ENCODE data around the gene DCAF4.

The DCAF4 gene

DNA sequence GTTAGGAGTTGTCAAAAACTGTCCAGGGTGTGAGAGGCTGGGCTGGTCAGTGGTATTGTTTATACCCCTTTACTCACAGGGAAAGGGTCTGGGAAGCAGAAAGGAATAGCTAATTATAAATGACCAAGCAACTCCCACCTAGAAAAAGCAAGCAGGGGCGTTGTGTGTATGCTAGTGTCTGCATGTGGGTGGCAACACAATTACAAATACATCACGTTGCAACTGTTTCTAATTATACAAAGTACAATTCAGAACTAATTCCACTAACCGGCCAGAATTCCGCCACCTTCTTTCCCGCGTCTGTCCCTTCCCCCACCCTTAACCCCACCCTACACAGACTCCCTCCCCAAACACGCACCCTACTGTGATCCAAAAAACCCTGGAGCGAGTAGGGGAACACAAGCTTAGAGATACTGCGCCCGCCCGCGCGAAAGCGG is 34.6 kb upstream of the DCAF4 start:
- TF ChIP-seq, protein P1, sequence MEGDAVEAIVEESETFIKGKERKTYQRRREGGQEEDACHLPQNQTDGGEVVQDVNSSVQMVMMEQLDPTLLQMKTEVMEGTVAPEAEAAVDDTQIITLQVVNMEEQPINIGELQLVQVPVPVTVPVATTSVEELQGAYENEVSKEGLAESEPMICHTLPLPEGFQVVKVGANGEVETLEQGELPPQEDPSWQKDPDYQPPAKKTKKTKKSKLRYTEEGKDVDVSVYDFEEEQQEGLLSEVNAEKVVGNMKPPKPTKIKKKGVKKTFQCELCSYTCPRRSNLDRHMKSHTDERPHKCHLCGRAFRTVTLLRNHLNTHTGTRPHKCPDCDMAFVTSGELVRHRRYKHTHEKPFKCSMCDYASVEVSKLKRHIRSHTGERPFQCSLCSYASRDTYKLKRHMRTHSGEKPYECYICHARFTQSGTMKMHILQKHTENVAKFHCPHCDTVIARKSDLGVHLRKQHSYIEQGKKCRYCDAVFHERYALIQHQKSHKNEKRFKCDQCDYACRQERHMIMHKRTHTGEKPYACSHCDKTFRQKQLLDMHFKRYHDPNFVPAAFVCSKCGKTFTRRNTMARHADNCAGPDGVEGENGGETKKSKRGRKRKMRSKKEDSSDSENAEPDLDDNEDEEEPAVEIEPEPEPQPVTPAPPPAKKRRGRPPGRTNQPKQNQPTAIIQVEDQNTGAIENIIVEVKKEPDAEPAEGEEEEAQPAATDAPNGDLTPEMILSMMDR (IDR thresholded peaks at IDR 0.05), result no peak

GRCh38 chr14:72892103-72892878 is 34.0 kb upstream of the DCAF4 start:
- TF ChIP-seq, protein P1 (IDR thresholded peaks at IDR 0.05), result no peak

DNA sequence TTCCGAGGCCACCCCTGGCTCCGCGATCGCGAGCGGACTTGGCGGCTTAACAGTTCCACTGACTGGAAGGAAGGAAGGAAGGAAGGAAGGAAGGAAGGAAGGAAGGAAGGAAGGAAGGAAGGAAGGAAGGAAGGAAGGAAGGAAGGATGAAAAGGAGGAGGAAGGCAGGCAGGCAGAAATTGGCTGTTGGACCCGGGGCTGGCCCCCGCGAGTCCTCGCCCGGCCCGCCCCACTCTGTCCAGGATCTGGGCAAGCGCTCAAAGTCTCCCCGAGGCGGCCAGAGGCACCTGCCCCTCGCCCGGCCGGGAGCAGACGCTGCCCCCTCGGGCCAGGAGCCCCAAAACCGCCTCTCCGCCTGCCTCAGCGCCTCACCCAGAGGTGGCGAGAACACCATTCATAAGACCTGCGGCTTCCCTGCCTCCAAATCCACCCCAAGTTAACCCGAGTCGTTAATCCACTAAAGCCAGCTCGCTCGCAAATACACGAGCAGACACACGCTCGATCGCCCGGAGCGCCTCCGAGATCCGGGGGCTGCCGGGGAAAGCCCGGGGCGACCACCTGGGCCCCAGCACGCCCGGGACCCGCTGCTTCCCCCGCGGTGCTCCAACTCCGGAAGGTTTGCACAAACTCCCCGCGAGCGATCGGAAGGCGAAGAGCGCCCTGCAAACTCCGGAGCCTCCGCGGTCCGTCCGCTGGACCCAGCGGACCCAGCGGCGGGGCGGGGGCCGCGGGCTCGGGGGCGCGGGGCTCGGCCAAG is 33.2 kb upstream of the DCAF4 start:
- TF ChIP-seq, protein P1 (IDR thresholded peaks at IDR 0.05), result no peak

GRCh38 chr14:72893636-72894322 is 32.5 kb upstream of the DCAF4 start, which contains the start of gene DPF3:
Gene DPF3, minus strand, starts transcription at chr14:72894101. Its CDS starts 13 bp downstream, at chr14:72894088.
- TF ChIP-seq, protein P1 (IDR thresholded peaks at IDR 0.05), result no peak

GRCh38 chr14:72894323-72894622 is 32.0 kb upstream of the DCAF4 start:
- TF ChIP-seq, protein P1 (IDR thresholded peaks at IDR 0.05), result no peak

- TF ChIP-seq, protein P1 (IDR thresholded peaks at IDR 0.05), result no peak
Measured at GRCh38 chr14:72894623-72895378, 31.5 kb upstream of the DCAF4 start.

- TF ChIP-seq, protein P1 (IDR thresholded peaks at IDR 0.05), result no peak
Measured at GRCh38 chr14:72898448-72898847, 27.8 kb upstream of the DCAF4 start.

Measured in LNCAP (cell line).